ENCODE measurements around the gene TGFB2.
A peak's percentile ranks its signal among the peaks of the same experiment; 100 is the strongest.

TGFB2 gene

DNA sequence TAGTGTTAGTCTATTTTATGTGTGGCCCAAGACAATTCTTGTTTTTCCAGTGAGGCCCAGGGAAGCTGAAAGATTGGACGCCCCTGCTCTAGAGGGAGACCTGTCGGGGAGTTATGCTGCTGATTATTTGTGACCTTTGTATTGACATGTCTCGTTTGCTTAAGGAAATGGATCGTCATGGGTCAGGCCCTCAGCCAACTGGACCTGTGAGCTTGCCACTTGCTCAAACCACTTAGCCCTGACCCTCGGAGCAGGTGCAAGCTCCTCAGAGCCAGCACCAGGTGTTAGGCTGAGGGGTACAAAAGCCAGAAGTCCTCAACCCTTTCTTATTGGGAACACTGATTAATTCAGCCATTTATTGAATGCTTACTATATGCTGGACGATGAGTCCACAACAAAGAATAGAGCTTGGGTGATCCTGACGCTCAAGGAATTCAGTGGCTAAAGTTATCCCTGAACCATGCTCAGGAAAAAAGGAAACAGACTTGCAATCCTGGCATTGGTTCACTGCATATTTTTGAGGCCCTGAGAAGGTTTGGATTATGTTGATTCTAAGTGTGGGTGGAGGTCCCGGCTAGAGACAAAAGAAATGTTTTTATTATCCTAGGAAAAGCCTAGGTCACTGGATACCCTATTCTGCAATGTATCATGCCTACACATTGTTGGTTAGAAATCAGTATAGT is 19.0 kb downstream of the TGFB2 start:
- no peak for DNase-seq

DNA sequence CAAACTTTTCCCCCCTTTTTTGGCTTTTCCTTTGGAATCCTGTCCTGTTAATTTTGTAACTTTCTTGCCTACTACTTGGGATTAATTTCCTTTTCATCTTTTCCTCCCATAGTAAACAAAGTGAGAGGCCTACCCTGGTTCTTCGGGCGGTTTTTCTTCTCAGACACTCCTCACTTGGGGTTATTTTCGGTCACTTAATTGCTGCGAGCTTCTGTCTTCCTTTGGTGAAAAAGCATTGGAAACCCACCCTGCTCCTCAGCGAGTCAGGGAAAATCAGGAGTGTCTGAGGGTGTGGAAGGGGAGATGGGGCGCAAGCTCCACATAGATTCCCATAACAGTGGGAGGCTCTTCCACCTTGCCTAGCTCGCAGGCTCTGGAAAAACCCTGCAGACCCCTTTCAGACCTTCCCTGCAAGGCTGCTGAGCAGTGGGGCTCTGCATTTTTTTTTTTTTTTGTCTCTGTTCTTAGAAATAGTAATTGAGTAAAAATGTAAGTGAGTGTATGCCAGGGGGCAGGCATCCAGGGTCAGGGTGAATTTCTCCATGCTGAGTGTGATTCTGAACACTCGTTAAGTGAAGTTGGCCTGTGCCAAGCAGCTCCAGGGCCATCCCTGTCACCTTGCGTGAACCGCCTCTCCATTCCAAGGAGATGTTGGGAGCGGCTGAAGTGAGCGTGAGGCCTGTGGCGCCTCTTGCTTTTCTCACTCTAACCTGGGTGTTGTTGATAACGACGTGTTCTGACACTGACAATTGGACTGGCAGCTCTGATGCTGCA is 20.3 kb downstream of the TGFB2 start:
- DNase-seq = no peak

DNA sequence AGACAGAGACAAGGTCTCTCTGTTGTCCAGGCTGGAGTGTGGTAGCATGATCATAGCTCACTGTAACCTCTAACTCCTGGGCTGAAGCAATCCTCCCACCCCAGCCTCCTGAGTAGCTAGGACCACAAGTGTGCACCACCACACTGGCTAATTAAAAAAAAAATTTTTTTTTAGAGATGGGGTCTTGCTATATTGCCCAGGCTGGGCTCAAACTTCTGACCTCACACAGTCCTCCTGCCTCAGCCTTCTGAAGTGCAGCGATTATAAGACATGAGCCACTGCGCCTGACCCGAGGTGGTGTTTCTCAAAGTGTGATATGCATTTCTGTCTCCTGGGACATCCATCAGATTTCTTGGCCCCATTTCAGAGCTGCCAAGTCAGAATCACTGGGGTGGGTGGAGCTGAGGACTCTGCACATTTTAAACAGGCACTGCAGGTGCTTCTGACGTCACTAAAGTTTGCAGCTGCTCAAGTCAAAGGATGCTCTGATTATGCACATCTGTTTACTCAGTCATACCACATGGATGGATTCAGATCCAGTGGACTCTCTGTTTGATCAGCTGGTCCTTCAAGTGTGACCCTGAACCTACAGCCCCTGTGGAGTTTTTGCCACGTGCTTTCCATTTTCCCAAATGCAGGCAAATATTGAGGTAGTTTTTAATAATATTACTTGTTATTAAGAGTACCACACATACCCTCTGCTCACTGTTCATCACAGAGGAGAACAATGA is 21.4 kb downstream of the TGFB2 start:
- no peak for DNase-seq

DNA sequence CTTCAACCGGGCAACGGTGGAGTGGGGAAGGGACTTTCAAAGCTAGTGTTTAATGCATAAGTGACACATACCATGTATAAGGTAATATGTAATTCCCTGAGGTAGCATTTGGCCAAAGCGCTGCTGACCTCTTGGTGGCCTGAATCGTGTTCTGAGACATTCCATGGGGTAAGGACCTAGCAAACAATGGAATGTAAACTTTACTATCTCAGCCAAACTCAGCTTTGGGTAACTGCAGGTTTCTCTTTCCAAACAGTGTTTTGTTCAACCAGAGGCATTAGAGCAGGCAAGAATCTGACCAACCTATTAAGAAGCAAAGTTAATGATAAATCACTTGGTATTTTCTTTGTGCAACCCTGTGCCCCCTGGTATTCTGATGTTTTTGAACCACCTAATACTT is 22.0 kb downstream of the TGFB2 start:
- no peak for DNase-seq

DNA sequence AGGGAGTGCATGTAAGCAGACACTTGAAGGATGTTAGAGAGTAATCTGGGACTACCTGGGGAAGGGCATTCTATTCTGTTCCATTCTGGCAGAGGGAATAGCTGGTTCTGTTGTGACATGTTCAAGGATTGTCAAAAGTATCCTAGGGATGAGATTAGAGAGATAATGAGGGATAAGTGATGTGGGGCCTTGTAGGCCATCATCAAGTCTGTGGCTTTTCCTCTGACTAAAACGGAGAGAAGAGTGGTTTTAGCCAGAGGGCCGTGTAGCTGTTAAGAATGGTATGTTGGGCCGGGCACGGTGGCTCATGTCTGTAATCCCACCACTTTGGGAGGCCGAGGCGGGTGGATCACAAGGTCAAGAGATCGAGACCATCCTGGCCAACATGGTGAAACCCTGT is 23.6 kb downstream of the TGFB2 start:
- DNase-seq = no peak

DNA sequence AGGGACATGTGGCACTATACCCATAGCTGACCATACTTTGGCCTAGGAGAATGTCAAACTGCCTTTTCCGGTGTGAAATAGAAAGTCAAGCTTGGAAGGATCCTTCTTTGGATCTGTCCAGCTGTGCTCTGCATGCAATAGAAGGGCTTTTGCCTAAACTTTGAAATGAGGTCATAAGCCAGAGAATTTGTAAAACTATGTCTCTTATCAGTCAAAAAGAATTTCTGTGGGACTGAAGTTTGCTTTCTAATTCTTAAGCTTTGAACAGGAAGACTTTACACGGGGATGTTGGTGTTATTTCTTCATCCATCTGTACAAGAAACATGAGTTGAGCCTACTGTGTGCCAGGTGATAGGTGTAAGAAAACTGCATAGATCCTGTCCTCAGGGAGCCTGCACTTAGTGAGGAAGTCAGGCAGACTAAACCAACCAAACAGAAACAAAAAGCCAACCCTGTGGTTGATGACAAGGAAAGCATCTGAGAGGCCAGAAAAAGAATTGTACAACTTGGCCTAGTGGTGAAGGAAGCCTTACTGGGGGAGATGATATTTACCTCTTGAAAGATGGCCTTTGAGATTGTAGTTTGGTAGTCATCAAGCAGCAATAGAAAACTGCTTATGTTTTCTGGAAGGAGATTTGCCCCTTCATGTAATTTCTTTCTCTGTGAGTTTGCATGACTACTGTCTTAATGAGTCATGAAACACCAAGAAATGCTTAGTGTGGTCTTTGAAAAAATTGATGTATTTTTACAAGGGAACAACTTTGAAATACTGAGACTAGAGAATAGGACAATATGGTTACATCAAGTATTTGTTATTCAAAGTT is 24.8 kb downstream of the TGFB2 start:
- DNase-seq = peak; percentile 75

DNA sequence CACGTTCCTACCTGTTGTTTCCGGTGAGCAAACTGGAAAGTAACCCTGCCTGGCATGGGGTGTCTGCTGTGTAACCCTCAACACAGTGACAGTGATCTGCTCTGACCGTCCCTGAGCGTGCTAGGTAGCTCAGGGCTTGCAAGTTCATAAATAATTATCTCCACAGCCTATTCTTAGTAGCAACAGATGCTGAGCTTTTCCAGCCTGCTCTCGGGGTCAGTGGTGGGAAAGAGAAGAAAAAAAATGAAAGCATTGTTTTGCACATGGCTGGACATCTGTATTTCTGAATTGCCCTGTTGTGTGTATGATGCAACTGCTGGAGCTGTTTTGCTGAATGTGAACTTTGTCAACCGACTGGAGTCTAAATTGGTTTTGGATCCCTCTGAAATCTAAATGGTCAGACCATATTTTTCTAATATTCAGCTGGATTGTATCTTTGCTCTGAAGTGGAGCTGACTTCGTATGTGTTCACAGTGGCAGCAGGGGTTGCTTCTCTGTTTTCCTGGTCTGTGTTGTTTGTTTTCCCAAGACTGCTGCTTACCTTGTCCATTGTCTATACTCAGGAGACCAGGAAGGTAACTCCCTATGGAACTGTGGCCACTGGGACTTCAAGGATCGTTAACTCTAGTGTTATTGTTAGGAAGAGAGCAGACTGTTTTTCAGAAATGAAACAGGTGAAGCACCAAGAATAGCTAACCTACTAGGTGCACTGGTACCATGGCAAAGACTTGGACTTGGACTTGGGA is 27.0 kb downstream of the TGFB2 start:
- peak; percentile 39 for DNase-seq

DNA sequence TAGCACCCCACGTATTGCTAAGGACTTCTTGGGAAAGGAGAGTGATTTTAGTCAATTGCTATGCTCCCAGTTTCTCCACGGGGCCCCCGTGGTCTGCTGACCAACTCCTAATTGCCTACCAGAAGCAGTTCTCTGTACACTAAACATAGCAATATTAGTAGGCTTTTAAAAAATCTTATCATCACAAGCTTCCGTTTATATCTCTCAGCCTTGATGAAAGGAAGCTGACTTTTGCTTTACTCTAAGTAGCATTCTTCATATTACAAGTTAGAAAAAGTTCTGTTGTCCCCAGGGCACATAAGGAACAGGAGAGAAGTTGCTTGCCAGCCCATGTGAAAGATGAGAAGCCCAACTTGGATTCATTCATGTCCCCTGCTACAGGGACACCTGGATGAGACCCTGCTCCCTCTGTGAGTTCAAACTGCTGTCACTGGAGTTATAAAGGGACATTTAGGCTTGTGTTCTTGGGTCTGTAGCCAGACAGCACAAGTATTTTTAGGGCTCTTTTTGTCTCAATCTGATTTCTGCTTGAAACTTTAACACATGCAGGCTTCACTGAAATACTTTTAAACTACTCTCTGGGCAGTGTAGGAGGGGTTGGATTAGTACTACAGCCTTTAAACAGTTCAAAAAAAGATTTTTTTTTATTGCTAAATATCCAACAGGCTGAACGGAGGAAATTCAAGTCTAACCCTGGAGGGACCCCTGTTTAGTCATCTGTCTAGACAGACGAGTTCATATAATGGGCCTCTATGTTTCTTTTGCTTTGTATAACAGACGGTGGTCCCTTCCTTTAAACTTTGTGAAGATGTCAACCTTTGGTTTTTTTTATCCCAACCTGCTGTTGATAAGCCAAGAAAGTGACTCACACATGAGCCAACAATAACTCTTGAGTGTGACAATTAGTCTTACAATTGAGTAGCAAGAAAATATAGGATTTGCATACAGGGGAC is 29.5 kb downstream of the TGFB2 start:
- peak; percentile 57 for DNase-seq

DNA sequence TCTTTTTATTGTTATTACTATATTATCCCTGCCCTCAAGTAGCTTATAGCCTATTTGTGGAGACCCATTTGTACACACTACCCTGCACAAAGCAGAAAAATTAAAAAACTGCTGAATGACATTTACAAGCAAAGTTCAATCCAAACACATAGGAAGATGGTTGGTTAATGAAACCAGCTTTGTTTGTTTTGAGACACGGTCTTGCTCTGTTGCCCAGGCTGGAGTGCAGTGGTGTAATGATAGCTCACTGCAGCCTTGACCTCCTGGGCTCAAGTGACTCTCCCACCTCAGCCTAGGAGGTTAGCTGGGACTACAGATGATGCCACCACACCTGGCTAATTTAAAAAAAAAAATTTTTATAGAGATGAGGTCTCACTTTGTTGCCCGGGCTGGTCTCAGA is 31.6 kb downstream of the TGFB2 start:
- DNase-seq = no peak

DNA sequence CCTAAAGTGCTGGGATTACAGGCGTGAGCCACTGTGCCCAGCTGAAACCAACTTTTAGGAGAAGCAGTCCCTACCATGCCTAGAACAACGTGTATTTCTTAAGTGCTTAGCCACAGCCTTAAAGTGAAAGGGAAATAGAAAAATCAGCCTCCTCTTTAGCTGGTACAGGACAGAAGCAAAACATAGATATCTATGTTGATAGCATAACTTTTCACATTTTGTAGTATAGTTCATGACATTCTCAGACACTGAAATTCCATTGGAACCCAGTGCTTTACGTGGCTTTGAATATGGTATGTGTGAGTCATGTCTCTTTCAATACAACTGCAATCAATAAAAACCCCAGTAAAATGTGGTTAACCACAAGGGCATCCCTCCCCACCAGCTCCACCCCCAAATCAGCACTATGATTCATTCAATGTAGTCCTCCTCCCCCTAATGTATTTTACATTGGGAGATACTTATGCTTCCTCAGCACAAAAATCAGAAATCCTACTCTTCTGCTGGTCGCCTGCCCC is 32.1 kb downstream of the TGFB2 start:
- peak; percentile 99 for DNase-seq

DNA sequence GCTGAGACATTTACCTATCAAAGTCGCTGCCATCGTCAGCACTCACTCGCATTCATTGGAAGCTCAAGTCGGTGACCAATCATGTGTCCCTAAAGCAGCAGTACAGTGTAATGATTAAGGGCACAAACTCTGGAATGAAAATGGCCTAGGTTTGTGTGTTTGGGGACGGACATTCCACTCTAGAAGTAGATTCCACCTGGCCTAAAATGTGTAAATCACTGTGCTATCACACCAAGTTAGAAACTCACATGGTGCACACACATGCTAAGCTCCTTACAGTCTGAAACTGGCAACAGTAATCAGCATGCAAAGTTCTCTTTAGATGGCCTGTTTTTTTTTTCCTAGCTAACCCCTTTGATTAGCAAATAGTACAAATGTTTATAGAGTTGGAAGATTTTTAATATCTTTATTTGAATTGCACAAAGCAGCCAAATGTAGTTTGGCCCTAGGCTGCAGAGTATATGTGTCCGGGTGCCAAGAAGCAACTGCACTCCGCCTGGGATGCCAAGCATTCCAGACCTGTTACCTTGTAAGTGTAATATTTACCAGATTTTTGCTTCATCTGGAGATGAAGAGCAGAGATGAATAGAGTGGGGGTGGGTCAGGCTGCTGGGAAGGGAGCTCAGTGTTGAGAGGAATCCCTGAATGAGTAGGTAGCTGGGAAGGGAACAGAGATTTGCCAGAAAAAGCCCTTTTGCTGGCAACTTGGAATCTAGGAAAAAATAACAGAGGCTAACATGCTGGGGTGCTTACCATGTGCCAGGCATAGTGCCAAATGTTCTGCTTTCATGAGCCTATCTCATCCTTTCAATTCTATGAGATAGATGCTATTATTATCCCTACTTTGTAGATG is 35.2 kb downstream of the TGFB2 start:
- peak; percentile 93 for DNase-seq

DNA sequence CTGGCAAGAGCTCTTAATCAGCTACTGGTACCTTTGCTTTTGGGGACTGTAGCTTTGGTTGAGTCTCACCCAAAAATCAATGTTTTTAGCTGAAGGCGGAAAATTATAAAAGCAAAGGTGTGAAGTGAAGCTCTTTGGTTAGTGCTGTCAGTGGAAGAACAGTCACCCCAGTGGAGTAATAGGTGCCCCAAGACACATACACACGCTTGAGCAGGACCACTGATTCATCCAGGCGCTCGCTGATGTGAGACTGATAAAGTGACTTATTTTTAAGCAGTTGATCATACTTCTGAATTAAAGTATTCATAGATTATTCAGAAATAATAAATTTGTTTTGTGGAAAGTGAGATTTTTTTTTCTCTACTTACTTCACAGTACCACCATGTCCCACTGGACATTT is 37.1 kb downstream of the TGFB2 start:
- no peak for DNase-seq

DNA sequence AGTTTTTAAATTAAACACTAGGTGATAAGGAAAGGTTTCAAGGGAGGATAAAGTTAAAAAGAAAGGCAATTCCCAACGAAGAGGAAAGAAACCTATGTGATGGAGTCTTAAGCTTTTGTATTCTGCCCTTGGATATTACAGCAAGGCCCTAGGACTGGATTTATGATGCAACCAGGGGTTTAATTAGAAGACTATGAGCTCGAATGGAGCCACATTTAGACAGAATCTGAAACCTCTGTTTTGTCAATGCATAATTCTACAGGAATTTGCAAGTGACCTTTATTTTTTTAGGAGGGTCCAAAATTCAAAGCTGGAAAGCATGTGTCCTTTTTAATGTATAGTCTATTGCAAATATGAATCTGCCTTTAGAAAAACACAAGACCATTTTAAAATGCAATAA is 37.9 kb downstream of the TGFB2 start:
- peak; percentile 43 for DNase-seq

DNA sequence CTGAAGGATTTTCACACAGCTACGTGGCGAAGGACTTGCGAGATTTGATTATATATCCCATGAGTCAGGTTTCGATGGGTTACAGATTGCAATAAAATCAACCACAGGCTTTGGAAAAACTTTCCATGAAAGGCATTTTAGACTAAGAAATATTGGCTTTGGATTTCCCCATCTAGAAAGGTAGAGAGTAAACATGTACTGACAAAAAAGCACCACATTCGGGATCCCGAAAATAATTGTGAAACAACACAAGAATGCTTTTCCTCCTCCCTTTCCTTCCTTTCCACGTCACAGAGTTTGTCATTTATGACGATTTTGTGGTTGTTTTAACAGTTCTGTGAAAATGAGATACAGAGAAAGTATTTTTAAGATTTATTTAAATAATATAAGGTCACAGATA is 38.5 kb downstream of the TGFB2 start:
- peak; percentile 59 for DNase-seq

DNA sequence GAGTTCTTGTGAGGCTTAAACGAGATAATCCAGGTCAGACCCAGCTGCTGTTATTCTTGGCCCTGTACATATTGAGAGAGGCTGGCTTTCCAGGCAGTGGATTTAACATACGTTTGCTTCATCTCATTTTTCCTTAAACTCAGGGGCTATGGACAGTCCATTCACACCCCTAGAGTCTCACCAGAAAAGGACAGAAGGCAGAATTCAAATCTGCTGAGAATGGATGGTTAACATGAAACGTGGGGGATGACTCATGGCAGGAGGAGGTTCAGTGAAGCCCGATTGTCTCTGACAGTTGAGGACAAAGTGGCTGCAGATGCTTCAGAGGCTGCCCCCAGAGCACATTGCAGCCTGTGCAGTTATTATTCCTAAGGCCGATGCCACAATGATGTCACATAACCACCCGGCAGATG is 39.5 kb downstream of the TGFB2 start:
- peak; percentile 68 for DNase-seq

DNA sequence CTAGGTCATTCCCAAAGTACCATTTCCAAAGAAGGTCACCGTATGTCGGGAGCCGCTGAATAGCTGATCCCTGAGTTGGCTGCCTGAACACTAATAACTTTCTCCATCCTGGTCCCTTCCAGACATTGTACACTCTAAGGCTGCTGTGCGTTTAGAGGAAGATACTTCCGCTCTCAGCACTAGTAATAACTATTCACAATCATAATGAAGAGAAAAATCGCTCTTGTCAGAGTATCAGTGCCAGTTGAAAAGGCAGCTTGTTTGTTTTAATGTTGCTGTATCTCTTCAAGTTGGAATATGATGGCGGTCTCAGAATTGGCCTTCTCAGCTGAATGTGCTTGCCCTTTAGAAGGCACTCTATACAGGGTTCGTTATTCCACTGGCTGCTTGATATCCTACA is 43.5 kb downstream of the TGFB2 start:
- no peak for DNase-seq

DNA sequence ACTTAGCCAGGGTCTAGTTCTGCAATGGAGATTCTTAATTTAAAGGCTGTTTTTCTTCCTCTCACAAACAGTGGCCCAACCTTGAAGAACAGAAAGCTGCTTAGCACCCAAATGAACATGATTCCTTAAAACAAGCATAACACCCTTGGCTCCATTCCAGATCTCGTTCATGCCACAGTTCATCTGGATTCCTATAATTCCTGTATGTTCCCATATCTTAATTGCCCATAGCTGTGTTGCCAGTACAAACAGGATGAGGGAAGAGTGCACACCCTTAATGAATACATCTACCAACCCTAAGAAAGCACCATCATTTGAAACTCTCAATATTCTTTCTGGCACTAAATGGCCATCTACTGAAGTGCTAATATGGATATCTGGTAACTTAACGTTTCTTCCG is 45.5 kb downstream of the TGFB2 start:
- DNase-seq = peak; percentile 49

DNA sequence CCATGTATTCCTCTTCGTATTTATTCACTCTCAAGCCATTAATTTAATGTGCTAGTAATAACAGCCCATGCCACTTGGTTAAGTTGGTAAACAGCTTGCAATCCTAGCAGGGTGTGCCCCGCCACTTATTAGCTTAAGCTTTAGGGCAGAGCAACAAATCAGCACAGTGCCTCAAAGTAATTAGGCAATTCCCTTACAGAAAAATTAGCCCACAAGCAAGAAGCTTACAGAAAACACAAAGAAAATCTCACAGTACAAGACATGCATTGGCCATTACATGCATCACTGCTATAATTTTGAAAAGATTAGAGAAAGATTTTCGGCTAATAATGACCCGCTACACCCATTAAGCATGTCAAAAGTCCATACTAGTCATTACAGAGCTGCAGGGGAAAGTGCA is 47.6 kb downstream of the TGFB2 start:
- DNase-seq = no peak

DNA sequence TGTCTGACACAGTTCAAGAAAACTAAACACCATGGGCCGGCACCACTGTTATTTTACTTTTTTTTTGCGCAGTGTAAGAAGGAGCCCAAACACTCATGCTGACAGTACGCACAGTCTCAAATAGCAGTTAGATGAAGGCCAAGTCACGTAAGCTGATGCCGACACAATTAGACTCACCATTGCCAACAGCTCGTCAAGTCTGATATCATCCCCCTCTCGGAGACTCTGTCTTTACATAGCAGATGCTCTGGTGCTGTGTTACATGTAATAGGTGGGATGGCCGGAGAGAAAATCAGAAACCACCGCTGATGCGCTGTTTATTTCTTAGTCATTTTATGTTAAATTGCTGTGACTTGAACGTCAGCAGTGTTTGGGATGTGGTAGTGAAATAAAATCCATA is 49.3 kb downstream of the TGFB2 start:
- no peak for DNase-seq

DNA sequence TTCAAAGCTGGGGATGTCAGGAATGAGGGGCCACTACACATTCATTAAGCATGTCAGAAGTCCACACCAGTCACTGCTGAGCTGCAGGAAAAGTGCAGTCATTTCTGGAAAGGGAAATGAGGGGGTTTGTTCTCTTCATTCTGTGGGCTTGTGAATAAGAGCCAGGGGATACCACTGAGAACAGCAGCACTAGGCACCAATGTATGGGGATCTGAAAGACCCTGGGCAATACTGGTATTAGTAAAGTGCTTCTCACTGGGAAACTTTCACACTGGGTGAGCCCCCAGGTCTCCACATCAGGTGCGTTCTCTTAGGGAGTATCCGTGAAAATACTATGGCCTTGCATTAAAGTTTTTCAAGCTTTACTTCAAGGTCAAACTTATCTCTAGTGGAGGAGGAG is 49.9 kb downstream of the TGFB2 start:
- DNase-seq = no peak
